Measurements from ENCODE around the gene SCGN.

SCGN gene

GRCh38 chr6:25670793-25671513, 18.9 kb downstream of the SCGN start:
- ChIA-PET POLR2A (no interaction called here), CTCF (interaction anchor here (0.8 to 1.9 kb wide), 3 partner anchors 15 to 47 kb away, joined by 3 to 6 read pairs (median 3); no protein-coding TSS in a partner anchor)
- Histone ChIP-seq H3K4me3 (ENCODE audit: low read depth, low read length) (no peak overlapping the region), H3K9me3 (ENCODE audit: control insufficient read depth, insufficient read depth, low read depth, low read length) (no peaks in the 10 kb centered on the region), H3K36me3 (ENCODE audit: control insufficient read depth in 2 of 2, insufficient read depth in 1 of 2, low read length in 2 of 2) (no peaks in the 10 kb centered on the region), H3K4me1 (ENCODE audit: control insufficient read depth, insufficient read depth, low read length) (peaks cover 7% of the 10 kb centered on the region; the same call in 1 of the 2 replicates), H3K27ac (ENCODE audit: extremely low read depth, low read depth, low read length) (no peak overlapping the region)
- no peak for TF ChIP-seq REST (tag by site-specific recombination; IDR thresholded peaks at IDR 0.05)
- TF ChIP-seq PRDM10 (tag by site-specific recombination; IDR thresholded peaks at IDR 0.05): no peak
- TF ChIP-seq ZNF324 (tag by site-specific recombination; IDR thresholded peaks at IDR 0.05): no peak
- TF ChIP-seq ZNF544 (tag by site-specific recombination; IDR thresholded peaks at IDR 0.05): no peak
- TF ChIP-seq ZNF174 (tag by site-specific recombination; IDR thresholded peaks at IDR 0.05): no peak

- ChIA-PET CTCF (interaction anchor here (0.6 to 1.9 kb wide), 4 partner anchors 15 to 96 kb away, joined by 3 to 6 read pairs (median 3); no protein-coding TSS in a partner anchor), POLR2A (no interaction called here)
- peaks cover 7% of the 10 kb centered on the region; the same call in 1 of the 2 replicates for H3K4me1 ChIP-seq (ENCODE audit: control insufficient read depth, insufficient read depth, low read length)
- no peak overlapping the region for H3K4me3 ChIP-seq (ENCODE audit: low read depth, low read length)
- no peak overlapping the region for H3K27ac ChIP-seq (ENCODE audit: extremely low read depth, low read depth, low read length)
- TF ChIP-seq YY2 (tag by site-specific recombination; IDR thresholded peaks at IDR 0.05) (no peak), ZNF391 (tag by site-specific recombination; IDR thresholded peaks at IDR 0.05; ENCODE audit: borderline replicate concordance, low read depth) (no peak), PRDM6 (tag by site-specific recombination; IDR thresholded peaks at IDR 0.05) (no peak), ZNF513 (tag by site-specific recombination; IDR thresholded peaks at IDR 0.05) (no peak), ZNF549 (tag by site-specific recombination; IDR thresholded peaks at IDR 0.05) (no peak), ZNF211 (tag by site-specific recombination; IDR thresholded peaks at IDR 0.05; ENCODE audit: low read depth) (no peak), ZNF175 (tag by site-specific recombination; IDR thresholded peaks at IDR 0.05) (no peak), ZNF658 (tag by site-specific recombination; IDR thresholded peaks at IDR 0.05) (no peak), ZNF488 (tag by site-specific recombination; IDR thresholded peaks at IDR 0.05) (no peak), ZNF426 (tag by site-specific recombination; IDR thresholded peaks at IDR 0.05) (no peak), SP2 (tag by site-specific recombination; IDR thresholded peaks at IDR 0.05) (no peak), MZF1 (tag by site-specific recombination; IDR thresholded peaks at IDR 0.05; ENCODE audit: borderline replicate concordance) (no peak), GFI1B (tag by site-specific recombination; IDR thresholded peaks at IDR 0.05) (no peak), ZBTB21 (tag by site-specific recombination; IDR thresholded peaks at IDR 0.05) (no peak), OVOL3 (tag by site-specific recombination; IDR thresholded peaks at IDR 0.05) (no peak), ZNF792 (tag by site-specific recombination; IDR thresholded peaks at IDR 0.05) (no peak), PRDM1 (tag by site-specific recombination; IDR thresholded peaks at IDR 0.05) (no peak), FEZF1 (tag by site-specific recombination; IDR thresholded peaks at IDR 0.05) (no peak)
- H3K36me3 ChIP-seq (ENCODE audit: control insufficient read depth in 2 of 2, insufficient read depth in 1 of 2, low read length in 2 of 2): no peaks in the 10 kb centered on the region
- no peaks in the 10 kb centered on the region for H3K9me3 ChIP-seq (ENCODE audit: control insufficient read depth, insufficient read depth, low read depth, low read length)
These were observed 19.6 kb downstream of the SCGN start for GRCh38 chr6:25671652-25672051.
